GM12892 (cell line): ENCODE measurements around the gene ASB11.
"Not testable (repeated sequence)": the region's sequence is repeated elsewhere in the genome, so short reads cannot be mapped to it uniquely, and the experiment has no call there.

ENCODE experiments used
- DNase-seq: peaks from one replicate; pipeline ENCODE4 v3.0.0; 2011; ENCODE audit not compliant: insufficient read length
- FAIRE-seq: peaks from 2 replicates; lab custom pipeline; 2011; peaks lifted over from hg19 to GRCh38; lab: Jason Lieb, UNC
- POLR2A ChIP-seq: IDR thresholded peaks from 2 replicates; pipeline ENCODE4 v1.6.1; 2011; ENCODE audit warnings: low read depth, low read length, control low read depth
- POLR2AphosphoS5 ChIP-seq: IDR thresholded peaks from 2 replicates; pipeline ENCODE4 v1.6.1; 2011; ENCODE audit warnings: low read depth, low read length, control low read depth
- TAF1 ChIP-seq: IDR thresholded peaks from 2 replicates; pipeline ENCODE4 v1.6.1; 2011; ENCODE audit warnings: low read depth, mild to moderate bottlenecking, control low read depth, low read length, borderline replicate concordance

ASB11 gene

GRCh38 chrX:15301924-15302323 is 13.5 kb downstream of the ASB11 start:
- TF ChIP-seq POLR2A: no peak
- TF ChIP-seq TAF1: no peak
- no peak for TF ChIP-seq POLR2AphosphoS5
- no peak for DNase-seq
- FAIRE-seq: peak; percentile 58

- FAIRE-seq (peak; percentile 5), DNase-seq (no peak)
- TF ChIP-seq POLR2A: no peak
- TF ChIP-seq TAF1: no peak
- TF ChIP-seq POLR2AphosphoS5: no peak
These were observed 15.2 kb downstream of the ASB11 start for GRCh38 chrX:15299941-15300851.

GRCh38 chrX:15298780-15299179 is 16.7 kb downstream of the ASB11 start:
- no peak for FAIRE-seq

GRCh38 chrX:15298201-15298600 is 17.2 kb downstream of the ASB11 start:
- no peak for FAIRE-seq
- TF ChIP-seq POLR2AphosphoS5 (no peak), POLR2A (no peak), TAF1 (no peak)
- DNase-seq: no peak

More at GRCh38 chrX:15298780-15299179, 16.7 kb downstream of the ASB11 start:
- DNase-seq: no peak
- TF ChIP-seq POLR2AphosphoS5 (no peak), TAF1 (no peak)

GRCh38 chrX:15293451-15293850 is 22.0 kb downstream of the ASB11 start:
- no peak for FAIRE-seq
- DNase-seq: no peak
- TF ChIP-seq POLR2A: no peak
- no peak for TF ChIP-seq POLR2AphosphoS5
- no peak for TF ChIP-seq TAF1

GRCh38 chrX:15292861-15293260 is 22.6 kb downstream of the ASB11 start:
- TF ChIP-seq POLR2AphosphoS5 (no peak), POLR2A (no peak), TAF1 (no peak)
- FAIRE-seq (peak; percentile 17), DNase-seq (no peak)

GRCh38 chrX:15277604-15278003 is 37.8 kb downstream of the ASB11 start:
- DNase-seq (no peak), FAIRE-seq (no peak)
- TF ChIP-seq TAF1: no peak
- no peak for TF ChIP-seq POLR2A
- TF ChIP-seq POLR2AphosphoS5: no peak

- FAIRE-seq: no peak
- no peak for DNase-seq
These were observed 40.5 kb downstream of the ASB11 start for GRCh38 chrX:15274946-15275345.

GRCh38 chrX:15273275-15273674 is 42.2 kb downstream of the ASB11 start:
- FAIRE-seq, DNase-seq: not testable (repeated sequence)

More at GRCh38 chrX:15274946-15275345, 40.5 kb downstream of the ASB11 start:
- TF ChIP-seq POLR2AphosphoS5: no peak
- TF ChIP-seq POLR2A: no peak
- no peak for TF ChIP-seq TAF1

GRCh38 chrX:15271757-15272156 is 43.7 kb downstream of the ASB11 start:
- DNase-seq: no peak
- no peak for FAIRE-seq
- TF ChIP-seq POLR2AphosphoS5: no peak

- FAIRE-seq (peak; percentile 62), DNase-seq (no peak)
- TF ChIP-seq TAF1: no peak
- no peak for TF ChIP-seq POLR2AphosphoS5
These were observed 45.6 kb downstream of the ASB11 start, which contains the start of gene ASB9 for GRCh38 chrX:15269618-15270521. ASB9 (minus strand) TSS chrX:15270083; CDS start chrX:15269874, 209 bp downstream.
